SK-N-SH (cell line): Measurements from ENCODE around the gene MTNR1A.

ENCODE experiments used
- CTCF ChIP-seq: fragments of 200-600 bp; sonication (generic); IDR thresholded peaks from 2 replicates; pipeline ENCODE4 v1.6.1; 2017; ENCODE audit warnings: antibody characterized with exemption, mild to moderate bottlenecking, moderate library complexity
- EZH2phosphoT487 ChIP-seq: fragments of 200-600 bp; sonication (generic); IDR thresholded peaks from 2 replicates; pipeline ENCODE4 v1.6.1; 2017; ENCODE audit warnings: low read depth, mixed run types, mild to moderate bottlenecking, antibody characterized with exemption, moderate library complexity, borderline replicate concordance
- MEF2A ChIP-seq: IDR thresholded peaks from 2 replicates; pipeline ENCODE4 v1.4.0; 2012; ENCODE audit warnings: low read depth, borderline replicate concordance
- NFIC ChIP-seq: IDR thresholded peaks from 2 replicates; pipeline ENCODE4 v1.4.0; 2012; ENCODE audit warnings: borderline replicate concordance
- NRF1 ChIP-seq: IDR thresholded peaks from 2 replicates; pipeline ENCODE4 v1.6.1; 2012; ENCODE audit warnings: low read depth, mild to moderate bottlenecking, low read length

GRCh38 chr4:186551849-186552248 is 3.5 kb downstream of the MTNR1A start:
- TF ChIP-seq EZH2phosphoT487, result no peak
- TF ChIP-seq MEF2A, result no peak
- TF ChIP-seq NRF1, result no peak
- TF ChIP-seq CTCF, result no peak
- no peak for TF ChIP-seq NFIC
